A549 treated with CORT108297 at 1 μM for 4 hours (cell line): ENCODE measurements around the gene SLC66A1. TPM values are rescaled to one million over a fixed set of nuclear protein-coding genes. Genes with fewer than 3 reads are reported as not detected.

Experiments used
- total RNA-seq: library from RNA; stranded (reverse); fragments of 200-300 nt; extraction: Qiagen RNA extraction; gene quantifications from 5 replicates; pipeline ENCODE4 v1.2.3, GENCODE V29; 2022

Gene SLC66A1
- total RNA-seq, result 14.9 to 26.8 TPM (median 23.2 TPM) in 5 replicates

GRCh38 chr1:19311931-19312781 lies at the start of gene SLC66A1, which contains the start of gene AKR7A2:
TSS of gene SLC66A1 (plus strand) at chr1:19312326. CDS start at chr1:19317678, 5,352 bp downstream.
TSS of gene AKR7A2 (minus strand) at chr1:19312144. CDS start at chr1:19312124, 20 bp downstream.

GRCh38 chr1:19288324-19289241 lies 23.5 kb upstream of the SLC66A1 start, which contains the start of gene AKR7A3:
TSS of gene AKR7A3 (minus strand) at chr1:19288770. CDS start at chr1:19288709, 61 bp downstream.

Other genes with a start within 250 kb of the SLC66A1 start
- gene UBR4, start 102.1 kb upstream of the SLC66A1 start, total RNA-seq, result 91.6 to 115 TPM (median 103 TPM) in 5 replicates
- gene EMC1, start 60.8 kb upstream of the SLC66A1 start, total RNA-seq, result 27.3 to 36.7 TPM (median 35.6 TPM) in 5 replicates
- gene MRTO4, start 60.5 kb upstream of the SLC66A1 start, total RNA-seq, result 67.4 to 74.9 TPM (median 67.9 TPM) in 5 replicates
- 0.09 to 0.21 TPM (median 0.14 TPM) in 5 replicates for gene AKR7A3, start 23.6 kb upstream of the SLC66A1 start, total RNA-seq
- 33.6 to 56.1 TPM (median 52.9 TPM) in 5 replicates for gene AKR7A2, start 182 bp upstream of the SLC66A1 start, total RNA-seq
- 218 to 255 TPM (median 225 TPM) in 5 replicates for gene CAPZB, start 173.2 kb downstream of the SLC66A1 start, total RNA-seq